Activated T-cell treated with anti-CD3 and anti-CD28 coated beads, Interleukin-2, amount 50 U/mL, for 1 hour (primary cell): ENCODE data around the gene FAM8A1.
A peak's percentile ranks its signal among the peaks of the same experiment; 100 is the strongest.
"Not testable (repeated sequence)": the region's sequence is repeated elsewhere in the genome, so short reads cannot be mapped to it uniquely, and the experiment has no call there.

Experiments used
- DNase-seq: peaks from one replicate; pipeline ENCODE4 v3.0.0-alpha.2; 2020

The FAM8A1 gene, protein sequence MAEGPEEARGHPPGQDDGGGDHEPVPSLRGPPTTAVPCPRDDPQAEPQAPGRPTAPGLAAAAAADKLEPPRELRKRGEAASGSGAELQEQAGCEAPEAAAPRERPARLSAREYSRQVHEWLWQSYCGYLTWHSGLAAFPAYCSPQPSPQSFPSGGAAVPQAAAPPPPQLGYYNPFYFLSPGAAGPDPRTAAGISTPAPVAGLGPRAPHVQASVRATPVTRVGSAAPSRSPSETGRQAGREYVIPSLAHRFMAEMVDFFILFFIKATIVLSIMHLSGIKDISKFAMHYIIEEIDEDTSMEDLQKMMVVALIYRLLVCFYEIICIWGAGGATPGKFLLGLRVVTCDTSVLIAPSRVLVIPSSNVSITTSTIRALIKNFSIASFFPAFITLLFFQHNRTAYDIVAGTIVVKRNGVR

DNA sequence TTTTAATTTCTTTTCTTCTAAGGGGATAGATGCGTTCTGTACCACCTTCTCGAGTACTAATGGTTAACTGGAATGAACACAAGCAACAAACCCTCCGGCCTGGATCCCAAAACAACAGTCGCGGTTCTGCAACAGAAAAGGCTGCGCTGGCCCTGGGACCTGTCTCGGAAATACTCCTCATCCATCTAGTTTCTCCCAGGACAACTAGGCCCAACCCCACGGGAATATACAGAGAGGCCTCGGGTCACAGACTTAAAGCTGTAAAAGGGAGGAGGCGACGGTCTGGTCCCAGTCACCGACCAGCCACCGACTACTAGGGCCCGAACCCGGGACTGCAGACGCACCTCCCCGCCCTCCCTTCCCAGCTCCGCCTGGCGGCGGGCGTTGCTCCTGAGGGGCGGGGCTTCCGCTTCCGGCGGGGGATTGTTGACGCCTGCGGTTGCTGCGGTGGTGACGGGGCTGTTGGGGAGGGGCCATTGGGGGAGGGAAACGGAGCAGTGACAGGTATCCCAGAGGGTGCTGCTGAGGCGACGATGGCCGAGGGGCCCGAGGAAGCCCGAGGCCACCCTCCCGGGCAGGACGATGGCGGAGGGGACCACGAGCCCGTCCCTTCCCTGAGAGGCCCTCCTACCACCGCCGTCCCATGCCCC lies at the start of gene FAM8A1:
FAM8A1 (plus strand) TSS at position 426 of the 650 bp plus-strand sequence; CDS start at position 534, 108 bp downstream.
- peak; percentile 96 for DNase-seq

DNA sequence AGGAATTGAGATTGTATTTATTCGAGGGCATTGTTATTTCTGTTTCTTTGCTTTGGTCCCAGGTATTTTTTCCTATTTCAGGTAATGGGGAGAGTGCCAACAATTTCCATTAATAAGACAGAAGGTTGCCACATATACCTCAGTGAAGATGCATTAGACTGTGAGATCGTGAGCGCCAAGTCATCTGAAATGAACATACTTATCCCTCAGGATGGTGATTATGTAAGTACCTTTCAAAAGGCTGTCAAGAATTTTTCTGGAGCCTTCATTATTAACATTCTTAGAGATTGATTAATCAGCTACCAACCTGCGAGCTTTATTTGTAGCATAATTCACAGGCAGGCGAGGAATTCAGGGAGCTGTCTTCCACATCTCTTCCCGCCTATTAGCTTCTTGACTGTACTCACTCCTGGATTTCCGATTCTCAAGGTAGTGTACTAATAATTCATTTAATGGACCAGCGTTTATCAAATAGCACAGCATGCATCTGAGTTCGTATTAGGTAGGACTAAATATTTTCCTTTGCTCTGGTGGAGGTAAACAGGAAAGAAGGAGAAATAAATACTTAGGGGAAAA lies 48.6 kb upstream of the FAM8A1 start:
- DNase-seq = no peak

DNA sequence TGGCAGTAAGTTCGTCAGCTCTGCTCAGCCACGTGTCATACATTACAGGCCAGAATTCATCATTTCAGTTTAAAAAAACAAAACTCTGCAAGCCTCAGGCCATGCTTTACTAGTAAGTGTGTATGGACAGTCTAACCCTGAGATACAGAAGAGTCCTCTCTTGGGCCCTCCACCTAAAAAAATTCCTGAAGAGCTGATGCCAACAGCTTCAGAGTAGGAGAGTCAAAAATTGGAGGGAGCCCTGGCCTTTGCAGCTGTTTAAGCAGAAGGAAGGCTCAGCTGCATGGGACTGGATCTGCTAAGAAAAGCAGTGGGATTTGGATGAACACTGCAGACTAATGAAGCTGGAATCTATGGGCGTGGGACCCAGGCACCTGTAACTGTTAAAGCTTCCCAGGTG lies 47.2 kb upstream of the FAM8A1 start:
- DNase-seq = no peak

DNA sequence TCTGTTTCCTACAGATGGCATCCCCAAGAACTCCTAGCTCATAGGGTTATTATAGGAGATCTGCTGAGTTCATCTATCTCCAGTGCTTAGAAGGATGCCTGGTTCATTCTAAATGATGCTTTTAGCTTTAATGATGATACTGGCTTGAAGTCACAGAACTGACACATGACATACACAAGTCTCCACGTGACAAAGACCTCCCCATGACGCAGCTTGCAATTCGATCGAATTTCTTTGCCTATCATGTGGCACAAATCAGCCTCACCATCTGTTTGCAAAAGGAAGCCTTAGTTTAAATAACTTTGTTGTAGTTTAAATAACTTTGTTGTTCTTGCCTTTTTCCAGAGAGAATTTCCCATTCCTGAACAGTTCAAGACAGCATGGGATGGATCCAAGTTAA lies 44.1 kb upstream of the FAM8A1 start:
- no peak for DNase-seq

DNA sequence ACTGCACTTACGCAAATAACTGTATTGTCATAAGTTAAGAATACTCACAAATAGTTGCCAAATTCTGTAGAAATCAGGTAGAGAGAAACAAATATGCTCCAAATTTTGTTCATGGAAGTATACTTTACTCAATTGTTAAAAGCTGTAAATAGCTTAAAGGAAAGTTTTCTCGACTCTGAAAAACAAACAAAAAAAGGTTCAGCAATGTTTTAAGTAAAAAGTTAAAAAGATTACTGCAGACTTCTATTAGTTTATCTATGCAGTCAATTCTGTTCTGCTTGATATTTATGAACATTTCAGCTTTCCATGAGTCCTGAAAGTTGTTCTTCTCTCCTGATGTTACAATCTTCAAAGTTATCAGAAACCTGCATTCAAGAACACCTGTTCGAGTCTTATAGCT lies 37.5 kb upstream of the FAM8A1 start:
- DNase-seq = no peak

DNA sequence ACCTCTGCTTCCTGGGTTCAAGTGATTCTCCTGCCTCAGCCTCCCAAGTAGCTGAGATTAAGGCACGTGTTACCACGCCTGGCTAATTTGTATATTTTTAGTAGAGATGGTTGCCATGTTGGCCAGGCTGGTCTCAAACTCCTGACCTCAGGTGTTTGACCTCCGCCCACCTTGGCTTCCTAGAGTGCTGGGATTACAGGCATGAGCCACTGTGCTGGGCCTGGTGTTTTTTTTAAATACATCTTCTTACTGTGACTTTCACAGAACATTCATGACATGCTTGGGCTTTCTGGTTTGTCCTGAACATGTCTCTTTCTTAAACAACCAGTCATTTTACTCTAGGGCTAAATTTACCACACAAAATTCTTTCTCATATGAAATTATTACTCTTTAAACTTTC lies 34.7 kb upstream of the FAM8A1 start:
- no peak for DNase-seq

DNA sequence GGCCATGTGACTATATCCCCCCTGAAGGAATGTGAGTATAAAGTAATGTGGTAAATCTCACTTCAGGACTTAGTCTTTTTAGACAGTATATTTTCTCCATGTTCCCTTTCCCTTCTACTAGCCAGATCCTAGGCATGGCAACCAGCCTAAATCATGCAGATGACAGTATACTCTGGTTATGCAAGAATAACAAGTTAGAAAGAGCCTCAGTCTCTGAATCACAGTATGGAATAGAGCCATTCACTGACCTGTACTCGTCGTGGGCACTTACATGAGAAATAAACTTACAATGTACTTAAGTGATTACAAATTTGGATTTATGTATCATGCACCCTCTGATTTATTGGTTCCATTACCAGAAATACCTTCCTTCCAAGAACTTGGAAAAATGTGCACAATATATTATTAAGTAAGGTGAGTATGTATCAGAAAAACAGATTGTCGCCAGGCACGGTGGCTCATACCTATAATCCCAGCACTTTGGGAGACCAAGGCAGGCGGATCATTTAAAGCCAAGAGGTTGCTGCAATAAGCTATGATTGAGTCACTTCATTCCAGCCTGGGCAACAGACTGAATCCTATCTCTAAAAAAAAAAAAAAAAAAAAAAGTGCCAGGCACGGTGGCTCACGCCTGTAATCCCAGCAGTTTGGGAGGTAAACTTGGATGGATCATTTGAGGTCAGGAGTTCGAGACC lies 25.1 kb upstream of the FAM8A1 start:
- DNase-seq = no peak

DNA sequence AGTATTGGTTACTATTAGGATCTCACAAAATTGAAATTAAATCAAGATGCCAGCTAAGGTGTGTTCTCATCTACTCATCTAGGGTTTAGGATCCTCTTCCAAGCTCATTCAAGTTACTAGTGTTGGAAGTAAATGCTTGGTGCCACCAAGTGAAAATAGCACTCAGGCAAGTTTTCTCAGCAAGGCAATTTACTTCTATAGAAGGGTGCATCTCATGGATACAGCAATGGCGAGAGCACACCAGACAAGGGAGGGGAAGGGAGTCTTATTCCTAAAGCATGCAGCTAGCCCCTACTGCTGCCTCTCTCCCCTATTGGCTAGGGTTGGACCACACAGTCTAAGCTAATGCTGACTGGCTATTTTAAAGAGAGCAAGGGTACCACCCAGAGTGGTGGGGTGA lies 23.0 kb upstream of the FAM8A1 start:
- DNase-seq = no peak

DNA sequence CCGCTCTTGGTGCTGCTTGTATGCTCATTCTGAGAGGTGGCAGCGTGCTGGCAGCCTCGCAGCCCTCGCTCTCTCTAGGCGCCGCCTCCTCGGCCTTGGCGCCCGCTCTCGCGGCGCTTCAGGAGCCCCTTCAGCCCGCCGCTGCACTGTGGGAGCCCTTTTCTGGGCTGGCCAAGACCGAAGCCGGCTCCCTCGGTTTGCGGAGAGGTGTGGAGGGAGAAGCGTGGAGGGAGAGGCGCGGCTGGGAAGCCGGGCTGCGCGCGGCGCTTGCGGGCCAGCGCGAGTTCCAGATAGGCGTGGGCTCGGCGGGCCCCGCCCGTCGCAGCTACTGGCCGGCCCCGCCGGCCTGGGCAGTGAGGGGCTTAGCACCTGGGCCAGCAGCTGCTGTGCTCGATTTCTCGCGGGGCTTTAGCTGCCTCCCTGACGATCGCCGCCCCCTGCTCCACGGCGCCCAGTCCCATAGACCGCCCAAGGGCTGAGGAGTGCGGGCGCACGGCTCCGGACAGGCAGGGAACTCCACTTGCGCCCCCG lies 19.5 kb upstream of the FAM8A1 start:
- peak; percentile 40 for DNase-seq

DNA sequence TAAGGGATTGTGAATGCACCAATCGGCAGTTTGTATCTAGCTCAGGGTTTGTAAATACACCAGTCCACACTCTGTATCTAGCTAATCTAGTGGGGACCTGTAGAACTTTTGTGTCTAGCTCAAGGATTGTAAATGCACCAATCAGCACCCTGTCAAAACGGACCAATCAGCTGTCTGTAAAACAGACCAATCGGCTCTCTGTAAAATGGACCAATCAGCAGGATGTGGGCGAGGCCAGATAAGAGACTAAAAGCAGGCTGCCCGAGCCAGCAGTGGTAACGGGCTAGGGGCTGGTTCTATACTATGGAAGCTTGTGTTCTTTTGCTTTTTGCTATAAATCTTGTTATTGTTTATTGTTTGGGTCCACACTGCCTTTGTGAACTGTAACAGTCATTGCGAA lies 18.8 kb upstream of the FAM8A1 start:
- not testable (repeated sequence) for DNase-seq

DNA sequence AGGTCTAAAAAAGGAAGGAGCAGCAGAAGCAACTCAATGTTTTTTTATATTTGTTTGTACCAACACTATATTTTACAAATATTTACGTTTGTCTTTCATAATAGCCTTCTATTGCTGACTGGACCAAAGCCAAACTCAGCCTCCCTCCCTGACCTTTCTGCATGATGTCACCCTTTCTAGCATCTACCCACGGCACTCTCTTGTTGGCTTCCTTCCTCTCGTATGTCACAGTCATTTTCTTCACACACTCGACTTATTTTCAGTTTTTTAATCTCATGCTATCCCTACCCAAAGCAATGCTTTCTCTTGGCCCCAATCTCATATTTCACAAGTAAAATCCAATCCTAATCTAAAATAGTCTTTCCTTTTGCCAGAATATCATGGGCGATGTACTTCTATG lies 16.3 kb upstream of the FAM8A1 start:
- no peak for DNase-seq

DNA sequence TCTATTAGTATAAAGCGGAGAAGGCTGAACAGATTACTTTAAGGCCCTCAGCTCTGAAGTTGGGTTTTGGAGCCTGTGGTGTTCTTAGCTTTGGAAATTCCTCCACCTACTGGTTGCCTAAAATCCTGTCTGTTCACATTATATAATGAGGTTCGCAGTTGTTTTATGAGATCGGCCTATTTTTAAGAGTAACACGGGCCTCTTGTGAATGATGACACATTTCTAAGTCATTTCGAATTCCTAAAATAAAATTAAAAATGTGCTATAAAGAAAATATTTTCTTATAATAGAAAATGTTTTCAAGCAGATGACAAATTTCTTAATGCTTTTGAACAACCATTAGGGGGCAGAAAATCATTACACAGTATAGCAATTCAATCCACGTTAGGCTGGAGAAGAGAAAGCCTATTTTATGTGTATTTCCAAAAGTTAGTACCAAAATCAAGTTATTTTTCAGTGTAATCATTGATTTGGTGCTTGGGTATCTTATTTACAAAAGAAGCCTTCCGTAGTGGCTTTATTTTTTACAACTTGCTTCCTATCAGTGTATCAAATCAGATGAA lies 15.8 kb upstream of the FAM8A1 start:
- DNase-seq = no peak

DNA sequence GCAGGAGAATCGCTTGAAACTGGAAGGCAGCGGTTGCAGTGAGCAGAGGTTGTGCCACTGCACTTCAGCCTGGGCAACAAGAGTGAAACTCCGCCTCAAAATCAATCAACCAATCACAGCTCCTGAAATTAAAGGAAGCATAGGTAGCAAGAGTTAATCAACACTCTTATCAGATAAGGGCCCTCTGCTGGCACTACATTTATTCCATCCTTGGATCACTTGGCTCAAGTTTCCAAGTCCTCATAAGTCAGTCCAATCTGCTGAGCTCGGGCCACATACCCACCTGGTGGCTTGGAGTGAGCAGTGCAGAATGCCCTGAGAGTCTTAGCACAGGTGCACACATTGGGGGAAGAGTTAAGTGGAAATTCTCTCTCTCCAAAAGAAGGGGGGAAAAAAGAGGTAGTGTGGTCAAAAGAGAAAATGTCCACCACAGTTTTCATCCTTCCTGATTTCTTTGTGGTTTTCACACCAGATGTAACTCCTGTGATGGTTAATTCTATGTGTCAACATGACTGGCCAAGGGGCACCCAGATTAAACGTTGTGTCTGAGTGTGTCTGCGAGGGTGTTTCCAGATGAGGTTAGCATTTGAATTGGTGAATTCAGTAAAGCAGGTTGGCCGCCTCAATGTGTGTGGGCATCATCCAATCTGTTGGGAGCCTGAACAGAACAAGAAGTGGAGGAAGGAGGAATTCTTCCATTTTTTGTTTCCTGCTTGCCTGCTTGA lies 14.2 kb upstream of the FAM8A1 start:
- no peak for DNase-seq

DNA sequence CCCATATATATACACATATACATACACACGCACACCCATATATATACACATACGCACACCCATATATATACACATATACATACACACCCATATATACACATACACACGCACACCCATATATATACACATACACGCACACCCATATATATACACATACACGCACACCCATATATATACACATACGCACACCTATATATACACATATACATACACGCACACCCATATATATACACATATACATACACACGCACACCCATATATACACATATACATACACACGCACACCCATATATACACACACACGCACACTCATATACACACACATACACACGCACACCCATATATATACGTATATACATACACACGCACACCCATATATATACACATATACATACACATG lies 13.5 kb upstream of the FAM8A1 start:
- not testable (repeated sequence) for DNase-seq

DNA sequence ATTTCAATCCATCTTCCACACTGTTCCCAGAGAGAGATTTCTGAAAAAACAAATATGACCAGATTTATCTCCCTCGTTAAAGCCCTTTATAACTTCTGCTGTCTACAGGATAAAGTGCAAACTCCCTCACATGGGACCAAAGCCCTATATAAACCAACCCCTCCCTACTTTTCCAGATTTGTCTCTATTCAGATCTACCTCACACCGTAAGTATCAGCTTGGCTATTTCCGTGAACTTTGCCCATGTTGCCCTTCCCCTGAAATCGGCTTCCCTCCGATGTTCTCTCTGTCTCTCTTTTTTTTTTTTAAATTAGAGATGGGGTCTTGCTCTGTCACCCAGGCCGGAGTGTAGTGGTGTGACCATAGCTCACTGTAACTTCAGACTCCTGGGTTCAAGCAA lies 12.1 kb upstream of the FAM8A1 start:
- no peak for DNase-seq

DNA sequence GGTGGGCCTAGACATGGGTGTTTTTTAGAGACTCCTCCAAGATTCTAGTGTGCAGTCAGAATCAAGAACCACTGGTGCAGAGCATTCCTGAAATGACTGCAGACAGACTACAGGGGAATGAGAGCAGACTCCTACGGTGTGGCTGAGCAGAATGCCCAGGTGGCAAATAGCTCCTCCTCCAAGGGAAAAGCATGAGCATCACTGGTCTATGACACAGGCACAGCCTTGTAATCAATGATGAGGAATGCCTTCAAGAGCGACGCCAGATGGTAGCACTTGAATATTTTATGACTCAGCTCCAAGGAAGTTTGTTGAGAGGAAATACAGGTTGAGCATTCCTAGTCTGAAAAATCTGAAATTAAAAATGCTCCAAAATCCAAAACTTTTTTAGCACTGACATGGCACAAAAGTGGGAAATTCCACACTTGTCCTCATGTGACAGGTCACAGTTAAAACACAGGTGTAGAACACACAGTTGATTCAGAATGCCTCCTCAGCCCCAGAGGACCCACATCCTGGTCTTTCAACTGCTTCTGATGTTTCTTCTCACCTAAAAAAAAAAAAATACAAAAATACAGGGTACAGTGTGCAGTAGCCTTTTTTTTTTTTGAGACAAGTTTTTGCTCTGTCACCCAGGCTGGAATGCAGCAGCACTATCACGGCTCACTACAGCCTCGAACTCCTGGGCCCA lies 10.6 kb upstream of the FAM8A1 start:
- DNase-seq = no peak

DNA sequence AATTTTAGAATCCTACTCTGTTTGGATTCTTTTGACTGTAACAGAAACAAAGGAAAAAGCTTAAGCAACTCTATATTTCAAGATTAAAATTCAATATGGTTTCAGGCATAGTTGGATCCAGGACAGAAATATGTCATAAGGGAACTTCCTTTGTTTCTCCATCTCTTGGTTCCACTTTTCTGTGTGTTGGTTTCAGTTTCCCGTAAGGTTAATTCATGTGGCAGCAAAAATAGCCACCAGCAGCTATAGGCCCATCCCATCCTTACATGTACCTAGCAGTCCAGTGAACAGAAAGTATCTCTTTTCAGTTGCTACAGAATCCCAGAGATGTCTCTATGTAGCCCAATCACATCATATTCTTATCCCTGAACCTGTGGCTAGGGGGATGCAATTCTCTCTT lies 8.8 kb upstream of the FAM8A1 start:
- DNase-seq = no peak

DNA sequence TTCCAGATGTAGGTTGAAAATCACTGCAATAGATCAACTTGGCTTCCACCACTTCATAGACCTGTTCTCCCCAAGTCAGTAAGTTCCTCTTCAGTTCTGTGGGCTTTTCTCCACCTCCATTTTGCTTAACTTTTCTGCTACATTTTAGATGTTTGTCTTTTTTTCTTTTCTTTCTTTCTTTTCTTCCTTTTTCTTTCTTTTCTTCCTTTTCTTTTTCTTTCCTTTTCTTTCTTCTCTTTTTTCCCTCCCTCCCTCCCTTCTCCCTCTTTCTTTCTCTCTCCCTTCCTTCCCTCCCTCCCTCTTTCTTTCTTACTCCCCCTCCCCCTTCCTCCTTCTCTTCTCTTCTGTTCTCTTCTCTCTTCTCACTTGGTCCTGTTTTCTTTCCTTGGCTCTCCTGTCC lies 6.9 kb upstream of the FAM8A1 start:
- DNase-seq = no peak

DNA sequence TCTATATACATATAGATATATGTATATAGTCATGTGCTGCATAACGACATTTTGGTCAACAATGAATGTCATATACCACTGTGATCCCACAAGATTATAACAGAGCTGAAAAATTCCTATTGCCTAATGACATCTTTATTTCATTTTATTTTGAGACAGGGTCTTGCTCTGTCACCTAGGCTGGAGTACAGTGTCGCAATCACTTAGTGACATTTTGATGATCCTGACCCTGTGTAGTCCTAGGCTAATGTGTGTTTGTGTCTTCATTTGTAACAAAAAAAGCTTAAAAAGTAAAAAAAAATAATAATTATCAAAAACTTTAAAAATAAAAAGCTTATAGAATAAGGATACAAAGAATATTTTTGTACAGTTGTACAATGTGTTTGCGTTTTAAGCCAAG lies 4.0 kb upstream of the FAM8A1 start:
- DNase-seq = no peak

DNA sequence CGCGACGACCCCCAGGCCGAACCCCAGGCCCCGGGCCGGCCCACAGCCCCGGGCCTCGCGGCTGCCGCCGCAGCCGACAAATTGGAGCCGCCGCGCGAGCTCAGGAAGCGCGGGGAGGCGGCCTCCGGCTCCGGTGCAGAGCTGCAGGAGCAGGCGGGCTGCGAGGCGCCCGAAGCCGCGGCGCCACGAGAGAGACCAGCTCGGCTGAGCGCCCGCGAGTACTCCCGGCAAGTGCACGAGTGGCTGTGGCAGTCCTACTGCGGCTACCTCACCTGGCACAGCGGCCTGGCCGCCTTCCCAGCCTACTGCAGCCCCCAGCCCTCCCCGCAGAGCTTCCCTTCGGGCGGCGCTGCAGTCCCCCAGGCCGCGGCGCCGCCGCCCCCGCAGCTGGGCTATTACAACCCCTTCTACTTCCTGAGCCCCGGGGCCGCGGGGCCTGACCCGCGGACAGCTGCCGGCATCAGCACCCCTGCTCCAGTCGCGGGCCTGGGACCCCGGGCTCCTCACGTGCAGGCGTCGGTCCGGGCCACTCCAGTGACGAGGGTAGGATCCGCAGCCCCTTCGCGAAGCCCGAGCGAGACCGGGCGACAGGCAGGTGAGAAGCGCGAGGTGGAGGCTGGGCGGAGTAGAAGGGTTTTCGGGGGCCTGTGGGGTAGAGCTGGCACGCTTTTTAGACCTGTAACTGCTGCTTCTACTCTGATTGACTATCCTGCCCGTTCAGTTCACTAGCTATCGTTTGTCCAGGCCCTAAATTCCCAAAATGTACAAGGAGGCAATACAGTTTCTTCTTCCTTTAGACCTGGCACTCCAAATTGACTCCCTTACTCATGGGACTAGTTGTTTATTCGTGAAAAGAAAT lies 654 bp downstream of the FAM8A1 start:
- DNase-seq = peak; percentile 61

DNA sequence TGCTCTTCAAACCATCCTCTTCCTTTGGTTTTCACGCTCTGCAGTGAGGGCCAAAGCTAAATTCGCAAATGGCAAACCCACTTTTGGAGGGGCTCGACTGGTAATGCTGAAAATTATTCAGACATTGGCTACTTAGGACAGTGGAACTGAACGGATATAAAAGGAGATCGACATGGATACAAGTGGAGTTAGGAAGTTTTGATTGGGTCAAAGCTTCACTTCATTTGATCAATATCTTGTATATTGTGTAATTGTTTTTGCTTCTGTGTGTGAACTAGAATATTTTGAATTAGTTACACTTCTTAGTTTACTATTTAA lies 1.2 kb downstream of the FAM8A1 start:
- no peak for DNase-seq
